ENCODE measurements around the gene OTUB2.

- TF ChIP-seq CTCF (IDR thresholded peaks at IDR 0.05; ENCODE audit: low read length) (no peak), EZH2 (IDR thresholded peaks at IDR 0.05; ENCODE audit: borderline replicate concordance, low read length) (no peak)
Measured at GRCh38 chr14:94052662-94053061, 26.5 kb downstream of the OTUB2 start.
